ENCODE measurements around the gene CCDC120. TPM values are rescaled to one million over a fixed set of nuclear protein-coding genes. Genes with fewer than 3 reads are reported as not detected.

CCDC120 gene
- total RNA-seq, 1 experiment from 2014 or later: 0.58 TPM

Other genes with a start within 250 kb of the CCDC120 start
- not detected in 2 replicates for gene ERAS, start 232.5 kb upstream of the CCDC120 start, total RNA-seq (2014; rRNA removed; shearing (Covaris generic))
- gene PCSK1N, start 223.4 kb upstream of the CCDC120 start, total RNA-seq (2014; rRNA removed; shearing (Covaris generic)): 2.7 and 3.2 TPM in 2 replicates
- gene TIMM17B, start 161.2 kb upstream of the CCDC120 start, total RNA-seq (2014; rRNA removed; shearing (Covaris generic)): 66.4 and 72.2 TPM in 2 replicates
- 74.5 and 82.7 TPM in 2 replicates for gene PQBP1, start 161.1 kb upstream of the CCDC120 start, total RNA-seq (2014; rRNA removed; shearing (Covaris generic))
- 22.7 and 32.6 TPM in 2 replicates for gene SLC35A2, start 147.4 kb upstream of the CCDC120 start, total RNA-seq (2014; rRNA removed; shearing (Covaris generic))
- gene PIM2, start 140.0 kb upstream of the CCDC120 start, total RNA-seq (2014; rRNA removed; shearing (Covaris generic)): 8.0 and 10.8 TPM in 2 replicates
- 20.0 and 23.9 TPM in 2 replicates for gene OTUD5, start 101.4 kb upstream of the CCDC120 start, total RNA-seq (2014; rRNA removed; shearing (Covaris generic))
- 0.18 TPM in 1 of 2 replicates, not detected in the other for gene KCND1, start 87.2 kb upstream of the CCDC120 start, total RNA-seq (2014; rRNA removed; shearing (Covaris generic))
- 17.0 and 19.5 TPM in 2 replicates for gene GRIPAP1, start 56.7 kb upstream of the CCDC120 start, total RNA-seq (2014; rRNA removed; shearing (Covaris generic))
- gene TFE3, start 15.6 kb upstream of the CCDC120 start, total RNA-seq (2014; rRNA removed; shearing (Covaris generic)): 43.0 and 64.3 TPM in 2 replicates
- 5.0 and 5.6 TPM in 2 replicates for gene PRAF2, start 15.0 kb downstream of the CCDC120 start, total RNA-seq (2014; rRNA removed; shearing (Covaris generic))
- gene WDR45, start 20.9 kb downstream of the CCDC120 start, total RNA-seq (2014; rRNA removed; shearing (Covaris generic)): 9.7 and 21.4 TPM in 2 replicates
- 32.2 and 47.9 TPM in 2 replicates for gene GPKOW, start 64.7 kb downstream of the CCDC120 start, total RNA-seq (2014; rRNA removed; shearing (Covaris generic))
- 1.00 TPM in 1 of 2 replicates, not detected in the other for gene MAGIX, start 103.8 kb downstream of the CCDC120 start, total RNA-seq (2014; rRNA removed; shearing (Covaris generic))
- gene PLP2, start 112.9 kb downstream of the CCDC120 start, total RNA-seq (2014; rRNA removed; shearing (Covaris generic)): 48.3 and 63.8 TPM in 2 replicates
- 2.4 and 3.6 TPM in 2 replicates for gene PRICKLE3, start 127.4 kb downstream of the CCDC120 start, total RNA-seq (2014; rRNA removed; shearing (Covaris generic))
- 0.16 and 0.53 TPM in 2 replicates for gene SYP, start 141.2 kb downstream of the CCDC120 start, total RNA-seq (2014; rRNA removed; shearing (Covaris generic))
- not detected in 2 replicates for gene CACNA1F, start 174.3 kb downstream of the CCDC120 start, total RNA-seq (2014; rRNA removed; shearing (Covaris generic))
- 11.4 and 13.1 TPM in 2 replicates for gene CCDC22, start 176.5 kb downstream of the CCDC120 start, total RNA-seq (2014; rRNA removed; shearing (Covaris generic))
- not detected in 2 replicates for gene FOXP3, start 205.7 kb downstream of the CCDC120 start, total RNA-seq (2014; rRNA removed; shearing (Covaris generic))
- gene PPP1R3F, start 210.8 kb downstream of the CCDC120 start, total RNA-seq (2014; rRNA removed; shearing (Covaris generic)): 6.5 and 6.8 TPM in 2 replicates
- not detected in 2 replicates for gene GAGE10, start 244.6 kb downstream of the CCDC120 start, total RNA-seq (2014; rRNA removed; shearing (Covaris generic))

All from SJSA1 (cell line).